Erythroblast (primary cell): ENCODE data around the gene RSPH9.

Source experiments
- GATA1 ChIP-seq: IDR thresholded peaks from 2 replicates; pipeline ENCODE4 v1.6.1; 2011; ENCODE audit warnings: low read depth, mild to moderate bottlenecking, control low read depth, low read length, moderate library complexity
- POLR2A ChIP-seq: IDR thresholded peaks from 2 replicates; pipeline ENCODE4 v1.6.1; 2011; ENCODE audit warnings: mild to moderate bottlenecking, low read length

DNA sequence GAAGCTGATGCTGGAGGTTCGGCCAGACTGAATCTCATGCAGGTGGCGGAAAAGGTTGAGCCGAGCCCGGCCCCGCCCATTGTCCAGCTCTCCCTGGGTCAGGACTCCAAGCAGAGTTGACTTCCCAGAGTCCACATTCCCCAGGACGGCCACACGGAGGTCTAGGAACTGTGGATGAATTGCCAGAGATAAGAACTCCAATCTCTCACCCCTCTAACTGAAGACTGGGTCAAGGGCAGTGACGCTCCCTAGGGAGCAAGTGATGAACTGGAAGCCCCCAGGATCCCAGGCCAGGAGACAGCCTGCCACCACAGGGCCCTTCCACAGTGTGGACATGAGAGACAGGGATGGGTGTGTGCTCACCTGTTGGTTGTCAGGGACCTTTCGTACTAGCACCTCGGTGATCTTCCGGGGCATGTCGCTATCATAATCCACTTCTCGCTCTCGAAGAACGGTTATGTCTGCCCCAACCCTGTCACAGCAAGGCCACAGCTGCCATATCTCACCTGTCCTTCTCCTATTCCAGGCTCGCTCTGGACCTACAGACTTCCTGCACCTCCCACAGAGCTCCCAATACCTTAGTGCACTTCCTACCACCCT lies 19.3 kb upstream of the RSPH9 start:
- no peak for TF ChIP-seq POLR2A
- no peak for TF ChIP-seq GATA1
